H1 (cell line): ENCODE data around the gene G6PC3. TPM values are rescaled to one million over a fixed set of nuclear protein-coding genes. Genes with fewer than 3 reads are reported as not detected.

ENCODE experiments used
- CTCF ChIA-PET: fragments of 300-600 bp; sonication (Branson Sonifier 250); formaldehyde crosslinking; loops from one replicate; lab custom pipeline; 2021; ENCODE audit not compliant: partially characterized antibody; lab: Charles Lee
- POLR2A ChIA-PET: fragments of 300-600 bp; sonication (Branson Sonifier 250); formaldehyde crosslinking; loops from one replicate; lab custom pipeline; 2021; ENCODE audit warnings: inconsistent platforms; ENCODE audit not compliant: partially characterized antibody; lab: Charles Lee
- DNase-seq, 2 experiments: peaks; one replicate each; pipeline versions ENCODE4 v3.0.0 to v3.0.0-alpha.2; 2010 to 2022; ENCODE audit warnings: low spot score in 2 of 2, low read depth in 1 of 2, mixed read lengths in 1 of 2
- FAIRE-seq: peaks from 2 replicates; lab custom pipeline; 2011; peaks lifted over from hg19 to GRCh38; lab: Jason Lieb, UNC
- H2AFZ ChIP-seq: 2 replicates; pipeline ENCODE4 v1.8.1; 2012; ENCODE audit warnings: low read length, inconsistent platforms
- H2AK5ac ChIP-seq: 2 replicates; pipeline ENCODE4 v1.6.1; 2013; ENCODE audit warnings: low read depth, low read length
- H2BK120ac ChIP-seq: replicated peaks from 2 replicates; pipeline ENCODE3; 2013; ENCODE audit warnings: low read depth, low read length, inconsistent platforms
- H2BK12ac ChIP-seq: 2 replicates; pipeline ENCODE4 v1.6.1; 2013; ENCODE audit warnings: low read depth, low read length
- H2BK15ac ChIP-seq: 2 replicates; pipeline ENCODE4 v1.6.1; 2013; ENCODE audit warnings: low read length
- H2BK20ac ChIP-seq: 2 replicates; pipeline ENCODE4 v1.6.1; 2013; ENCODE audit warnings: low read length
- H2BK5ac ChIP-seq: 2 replicates; pipeline ENCODE4 v1.6.1; 2013; ENCODE audit warnings: low read depth, low read length
- H3K14ac ChIP-seq: 2 replicates; pipeline ENCODE4 v1.6.1; 2013; ENCODE audit warnings: inconsistent platforms; ENCODE audit not compliant: insufficient read length
- H3K18ac ChIP-seq: 2 replicates; pipeline ENCODE4 v1.6.1; 2013; ENCODE audit warnings: low read length; ENCODE audit errors: extremely low read depth
- H3K23ac ChIP-seq: 2 replicates; pipeline ENCODE4 v1.6.1; 2013; ENCODE audit warnings: inconsistent platforms; ENCODE audit not compliant: insufficient read length
- H3K23me2 ChIP-seq: 2 replicates; pipeline ENCODE4 v1.6.1; 2013; ENCODE audit warnings: low read depth, low read length
- H3K27ac ChIP-seq: 2 replicates; pipeline ENCODE4 v1.6.1; 2011; ENCODE audit warnings: low read depth, low read length, inconsistent platforms
- H3K27me3 ChIP-seq, 4 experiments: replicated peaks in 1 of 4; 1 replicate in 1 of 4; 2 replicates in 3 of 4; pipeline versions ENCODE4 v1.6.1 to v1.8.1; 2011 to 2013; ENCODE audit warnings: low read length in 3 of 4, mild to moderate bottlenecking in 3 of 4, inconsistent platforms in 2 of 4, mixed read lengths in 2 of 4, moderate library complexity in 1 of 4; ENCODE audit not compliant: control insufficient read depth in 3 of 4, insufficient read depth in 3 of 4; ENCODE audit errors: extremely low read depth in 1 of 4
- H3K36me3 ChIP-seq, 4 experiments: 2 replicates each; pipeline versions ENCODE4 v1.6.1 to v1.8.1; 2011 to 2013; ENCODE audit warnings: mild to moderate bottlenecking in 4 of 4, low read length in 3 of 4, moderate library complexity in 2 of 4, control low read depth in 1 of 4, inconsistent platforms in 1 of 4; ENCODE audit not compliant: insufficient read depth in 4 of 4, control insufficient read depth in 2 of 4
- H3K4ac ChIP-seq: replicated peaks from 2 replicates; pipeline ENCODE3; 2013; ENCODE audit warnings: low read length, low read depth, mixed read lengths, inconsistent platforms; ENCODE audit not compliant: insufficient read length
- H3K4me1 ChIP-seq, 4 experiments: replicated peaks in 1 of 4; 1 replicate in 1 of 4; 2 replicates in 3 of 4; pipeline versions ENCODE4 v1.6.1 to v1.8.1; 2011 to 2013; ENCODE audit warnings: low read length in 3 of 4, inconsistent platforms in 2 of 4, mixed read lengths in 1 of 4; ENCODE audit not compliant: insufficient read depth in 4 of 4, control insufficient read depth in 3 of 4
- H3K4me2 ChIP-seq, 2 experiments: 2 replicates each; pipeline versions ENCODE4 v1.6.1 to v1.8.1; 2011 to 2013; ENCODE audit warnings: low read depth in 2 of 2, low read length in 2 of 2, control low read depth in 1 of 2, inconsistent platforms in 1 of 2, mild to moderate bottlenecking in 1 of 2; ENCODE audit not compliant: insufficient read depth in 1 of 2
- H3K4me3 ChIP-seq, 4 experiments: fragments of 200-600, 300-600 bp in 1 of 4; sonication (generic), shearing (Covaris generic), sonication (Bioruptor Twin) in 1 of 4; 2 replicates each; pipeline versions ENCODE4 v1.5.1 to v1.8.1; 2011 to 2016; ENCODE audit warnings: low read length in 4 of 4, low read depth in 3 of 4, control low read depth in 2 of 4, inconsistent platforms in 2 of 4, mild to moderate bottlenecking in 2 of 4, mixed read lengths in 1 of 4, moderate library complexity in 1 of 4; ENCODE audit not compliant: insufficient read depth in 2 of 4; ENCODE audit errors: extremely low read depth in 1 of 4
- H3K56ac ChIP-seq: replicated peaks from 2 replicates; pipeline ENCODE3; 2013; ENCODE audit warnings: low read depth, mild to moderate bottlenecking, mixed read lengths, low read length, inconsistent platforms; ENCODE audit not compliant: insufficient read length
- H3K79me1 ChIP-seq: 2 replicates; pipeline ENCODE4 v1.6.1; 2013; ENCODE audit warnings: low read depth, low read length, control low read depth
- H3K79me2 ChIP-seq, 2 experiments: 2 replicates each; pipeline versions ENCODE4 v1.6.1 to v1.8.1; 2012 to 2013; ENCODE audit warnings: low read length in 2 of 2, mild to moderate bottlenecking in 2 of 2, inconsistent platforms in 1 of 2; ENCODE audit not compliant: insufficient read depth in 2 of 2, control insufficient read depth in 1 of 2
- H3K9ac ChIP-seq, 4 experiments: replicated peaks in 1 of 4; 1 replicate in 1 of 4; 2 replicates in 3 of 4; pipeline versions ENCODE4 v1.6.1 to v1.8.1; 2011 to 2013; ENCODE audit warnings: low read depth in 3 of 4, low read length in 3 of 4, control low read depth in 2 of 4, mild to moderate bottlenecking in 2 of 4, moderate library complexity in 2 of 4, inconsistent platforms in 1 of 4; ENCODE audit errors: extremely low read depth in 1 of 4
- H3K9me3 ChIP-seq, 2 experiments: 2 replicates each; pipeline versions ENCODE4 v1.6.1 to v1.8.1; 2012 to 2013; ENCODE audit warnings: mild to moderate bottlenecking in 2 of 2, moderate library complexity in 2 of 2, control low read depth in 1 of 2, inconsistent platforms in 1 of 2, low read depth in 1 of 2, low read length in 1 of 2, mixed read lengths in 1 of 2; ENCODE audit not compliant: insufficient read depth in 2 of 2
- H4K20me1 ChIP-seq, 2 experiments: replicated peaks in 1 of 2; 2 replicates each; pipeline versions ENCODE3 to v1.8.1; 2011 to 2013; ENCODE audit warnings: inconsistent platforms in 2 of 2, low read length in 2 of 2, mild to moderate bottlenecking in 1 of 2; ENCODE audit not compliant: insufficient read depth in 2 of 2, control insufficient read depth in 1 of 2
- H4K5ac ChIP-seq: 2 replicates; pipeline ENCODE4 v1.6.1; 2013; ENCODE audit warnings: low read length, low read depth, mixed read lengths, inconsistent platforms; ENCODE audit not compliant: insufficient read length
- H4K8ac ChIP-seq: 2 replicates; pipeline ENCODE4 v1.8.0; 2013; ENCODE audit warnings: mild to moderate bottlenecking, moderate library complexity, low read length, inconsistent platforms; ENCODE audit not compliant: insufficient read depth; ENCODE audit errors: extremely low read depth
- H4K91ac ChIP-seq: replicated peaks from 2 replicates; pipeline ENCODE3; 2013; ENCODE audit warnings: low read length, mixed read lengths, inconsistent platforms; ENCODE audit not compliant: insufficient read length
- ASH2L ChIP-seq: fragments of 200-600, 300-600 bp; sonication (generic); IDR thresholded peaks from one replicate; pipeline ENCODE4 v1.7.1; 2017; ENCODE audit warnings: low read length
- SP4 ChIP-seq: IDR thresholded peaks from 2 replicates; pipeline ENCODE4 v1.6.1; 2012; ENCODE audit warnings: low read length, inconsistent platforms
- YY1 ChIP-seq: IDR thresholded peaks from 2 replicates; pipeline ENCODE4 v1.6.1; 2011; ENCODE audit warnings: low read depth, mild to moderate bottlenecking, low read length
- WGBS, 2 experiments: shearing (Covaris generic) in 1 of 2; methylation state at CpG; one replicate each; pipeline versions ENCODE4 v1.1.6 to v1.1.7; 2013 to 2015; ENCODE audit warnings: low lambda C conversion rate in 2 of 2, mixed read lengths in 2 of 2, inconsistent platforms in 1 of 2, low coverage in 1 of 2, missing lambda C conversion rate in 1 of 2; ENCODE audit not compliant: insufficient replicate concordance in 2 of 2, insufficient coverage in 1 of 2, insufficient read length in 1 of 2; ENCODE audit errors: extremely low coverage in 1 of 2, missing lambda C conversion rate in 1 of 2; 5-methylcytosine and 5-hydroxymethylcytosine counted together
- polyA plus RNA-seq, 7 experiments: library from polyadenylated mRNA; depleted of rRNA in 3 of 7; stranded (reverse) in 5 of 7; unstranded in 2 of 7; fragments of >200 nt in 5 of 7; fragments of 200-250 nt in 2 of 7; gene quantifications; 1 replicate in 5 of 7; 2 replicates in 1 of 7; 4 replicates in 1 of 7; pipeline versions ENCODE4 v1.2.1 to v1.2.3, GENCODE V29; 2011 to 2013; ENCODE audit warnings: missing spikeins in 2 of 7, mixed read lengths in 2 of 7
- total RNA-seq: library from RNA; stranded (reverse); fragmentation: NEBNext Ultra II Directional; extraction: Animal tissue kit (Norgen Biotek cat#: 25700); gene quantifications from 2 replicates; pipeline ENCODE4 v1.2.1, GENCODE V29; 2021

G6PC3 gene
- total and polyA plus RNA-seq, 2 of the 8 experiments (the other 6 are each of a cell fraction or from before 2014, with no cell fraction given): 104 to 343 TPM

- Histone ChIP-seq H2BK20ac (no peak overlapping the region), H4K20me1 (no peaks in the 10 kb centered on the region), H3K23me2 (peaks cover 13% of the 10 kb centered on the region), H3K4ac (no peak overlapping the region), H3K4me3 (no peak overlapping the region), H3K9ac (no peak overlapping the region), H3K56ac (no peak overlapping the region), H4K5ac (no peak overlapping the region), H3K27ac (no peak overlapping the region), H2BK15ac (no peak overlapping the region), H2AFZ (no peak overlapping the region), H3K18ac (no peak overlapping the region), H2AK5ac (no peak overlapping the region), H3K9me3 (no peaks in the 10 kb centered on the region), H2BK5ac (no peak overlapping the region), H3K79me2 (peaks cover 28 to 48% of the 10 kb centered on the region in 2 experiments), H3K14ac (no peak overlapping the region), H4K91ac (no peak overlapping the region), H4K8ac (no peak overlapping the region), H3K23ac (no peak overlapping the region), H3K27me3 (no peaks in the 10 kb centered on the region), H3K79me1 (no peaks in the 10 kb centered on the region), H3K4me1 (peaks cover 0 to 2% (median under 1%) of the 10 kb centered on the region in 4 experiments; a peak in 3 of 7 replicates), H3K4me2 (no peak overlapping the region; a peak in 1 of 4 replicates), H2BK12ac (no peak overlapping the region), H3K36me3 (peaks cover 3 to 13% (median 10%) of the 10 kb centered on the region in 4 experiments; a peak in 5 of 8 replicates), H2BK120ac (no peak overlapping the region)
- DNase-seq (no peak), FAIRE-seq (no peak)
- WGBS, 2 experiments: 90% methylated on average over 9 of the region's 9 CpGs; no CpG with 5 or more reads in 1 of the 2 experiments
- TF ChIP-seq ASH2L (no peak), YY1 (no peak), SP4 (no peak)
- POLR2A ChIA-PET: interaction anchor here (1.0 to 2.3 kb wide), 11 partner anchors 11 to 157 kb away, joined by 3 to 23 read pairs (median 9); partner anchors contain the start of gene TMEM101
- CTCF ChIA-PET: interaction anchor here (0.6 to 2.2 kb wide), 3 partner anchors 16 to 48 kb away, joined by 3 to 8 read pairs (median 4); no protein-coding TSS in a partner anchor
Measured at GRCh38 chr17:44067545-44067940, 3.0 kb upstream of the G6PC3 start.
